PC-3 (cell line): ENCODE data around the gene DENND10.

ENCODE experiments used
- CTCF ChIP-seq: fragments of 300-600 bp; sonication (generic); conservative IDR thresholded peaks from 2 replicates; pipeline ENCODE4 v1.5.1; 2017; ENCODE audit warnings: antibody characterized with exemption, low read depth, mild to moderate bottlenecking, low read length
- EZH2 ChIP-seq: fragments of 300-600 bp; sonication (generic); IDR thresholded peaks from one replicate; pipeline ENCODE4 v1.6.1; 2017; ENCODE audit warnings: antibody characterized with exemption, mild to moderate bottlenecking, low read length; ENCODE audit not compliant: unreplicated experiment
- EZH2phosphoT487 ChIP-seq: fragments of 300-600 bp; sonication (generic); IDR thresholded peaks from 2 replicates; pipeline ENCODE4 v1.6.1; 2018; ENCODE audit warnings: mild to moderate bottlenecking, antibody characterized with exemption, low read length, borderline replicate concordance

- TF ChIP-seq CTCF (no peak), EZH2 (no peak), EZH2phosphoT487 (no peak)
These were observed 42.0 kb upstream of the DENND10 start for GRCh38 chr10:119061926-119062325.
